Epithelial cell of esophagus (primary cell): ENCODE data around the gene TTC12.

ENCODE experiments used
- DNase-seq: peaks from one replicate; pipeline ENCODE4 v3.0.0; 2010; ENCODE audit warnings: low read depth
- H3K4me3 ChIP-seq: 2 replicates; pipeline ENCODE4 v1.5.1; 2011; ENCODE audit warnings: mild to moderate bottlenecking, low read length, control low read depth
- CTCF ChIP-seq: IDR thresholded peaks from 2 replicates; pipeline ENCODE4 v1.5.1; 2011; ENCODE audit warnings: low read depth, mild to moderate bottlenecking, low read length, control low read depth, inconsistent platforms; ENCODE audit not compliant: insufficient read depth; ENCODE audit errors: missing control alignments

The TTC12 gene

GRCh38 chr11:113397821-113398220 lies 83.4 kb downstream of the TTC12 start:
- no peak for TF ChIP-seq CTCF
- no peak overlapping the region for H3K4me3 ChIP-seq
- no peak for DNase-seq

- DNase-seq, result no peak
- no peak for TF ChIP-seq CTCF
Measured at GRCh38 chr11:113398669-113399430, 84.5 kb downstream of the TTC12 start.

GRCh38 chr11:113400631-113401230 lies 86.3 kb downstream of the TTC12 start:
- TF ChIP-seq CTCF, result no peak
- no peak for DNase-seq
- H3K4me3 ChIP-seq, result no peak overlapping the region

More at GRCh38 chr11:113398669-113399430, 84.5 kb downstream of the TTC12 start:
- H3K4me3 ChIP-seq, result no peak overlapping the region

- H3K4me3 ChIP-seq, result no peak overlapping the region
- TF ChIP-seq CTCF, result no peak
- peak; percentile 96 for DNase-seq
Measured at GRCh38 chr11:113401718-113402117, 87.3 kb downstream of the TTC12 start.

GRCh38 chr11:113404859-113405430 lies 90.6 kb downstream of the TTC12 start:
- DNase-seq, result peak; percentile 66
- no peak for TF ChIP-seq CTCF
- H3K4me3 ChIP-seq, result no peak overlapping the region

- no peak for TF ChIP-seq CTCF
- H3K4me3 ChIP-seq, result no peak overlapping the region
- no peak for DNase-seq
Measured at GRCh38 chr11:113405724-113406478, 91.5 kb downstream of the TTC12 start.
